MM.1S (cell line): Measurements from ENCODE around the gene ALOX15.
"Not testable (repeated sequence)": the region's sequence is repeated elsewhere in the genome, so short reads cannot be mapped to it uniquely, and the experiment has no call there.

ENCODE experiments used
- DNase-seq: peaks from one replicate; pipeline ENCODE4 v3.0.0-alpha.2; 2015
- H2AFZ ChIP-seq: fragments of 300-600 bp; sonication (generic); 2 replicates; pipeline ENCODE4 v1.6.0; 2016; ENCODE audit warnings: antibody characterized with exemption, low read length
- H3F3A ChIP-seq: fragments of 300-600 bp; sonication (generic); 2 replicates; pipeline ENCODE4 v1.6.1; 2016; ENCODE audit warnings: mild to moderate bottlenecking, antibody characterized with exemption, low read length, moderate library complexity, mixed read lengths; ENCODE audit not compliant: insufficient read depth
- H3K27ac ChIP-seq: fragments of 300-600 bp; sonication (generic); 2 replicates; pipeline ENCODE4 v1.5.1; 2016; ENCODE audit warnings: mild to moderate bottlenecking, low read length
- H3K27me3 ChIP-seq: fragments of 300-600 bp; sonication (generic); replicated peaks from 2 replicates; pipeline ENCODE4 v1.6.0; 2016; ENCODE audit warnings: low read length; ENCODE audit not compliant: insufficient read depth
- H3K36me3 ChIP-seq: fragments of 300-600 bp; sonication (generic); replicated peaks from 2 replicates; pipeline ENCODE4 v1.6.1; 2016; ENCODE audit warnings: mild to moderate bottlenecking, low read length, mixed read lengths; ENCODE audit not compliant: insufficient read depth
- H3K4me1 ChIP-seq: fragments of 300-600 bp; sonication (generic); 2 replicates; pipeline ENCODE4 v1.6.1; 2016; ENCODE audit warnings: low read length, mixed read lengths
- H3K4me2 ChIP-seq: fragments of 300-600 bp; sonication (generic); 2 replicates; pipeline ENCODE4 v1.6.0; 2016; ENCODE audit warnings: low read depth, low read length
- H3K4me3 ChIP-seq: fragments of 300-600 bp; sonication (generic); 2 replicates; pipeline ENCODE4 v1.5.1; 2016; ENCODE audit warnings: low read length, mixed read lengths
- H3K79me2 ChIP-seq: fragments of 300-600 bp; sonication (generic); 2 replicates; pipeline ENCODE4 v1.6.1; 2016; ENCODE audit warnings: mixed run types, low read length, mixed read lengths
- H3K9ac ChIP-seq: fragments of 300-600 bp; sonication (generic); 2 replicates; pipeline ENCODE4 v1.6.1; 2016; ENCODE audit warnings: low read length, mixed read lengths
- H3K9me2 ChIP-seq: fragments of 300-600 bp; sonication (generic); replicated peaks from 2 replicates; pipeline ENCODE4 v1.6.1; 2016; ENCODE audit warnings: mild to moderate bottlenecking, low read length, mixed read lengths; ENCODE audit not compliant: insufficient read depth
- H3K9me3 ChIP-seq: fragments of 300-600 bp; sonication (generic); replicated peaks from 2 replicates; pipeline ENCODE4 v1.6.1; 2016; ENCODE audit warnings: mild to moderate bottlenecking, low read length, mixed read lengths; ENCODE audit not compliant: insufficient read depth
- H4K20me1 ChIP-seq: fragments of 300-600 bp; sonication (generic); 2 replicates; pipeline ENCODE4 v1.6.1; 2016; ENCODE audit warnings: mild to moderate bottlenecking, low read length, moderate library complexity, mixed read lengths; ENCODE audit not compliant: insufficient read depth
- CTCF ChIP-seq: fragments of 300-600 bp; sonication (generic); IDR thresholded peaks from 2 replicates; pipeline ENCODE4 v1.5.1; 2016; ENCODE audit warnings: antibody characterized with exemption, low read length, mixed read lengths
- EZH2 ChIP-seq: fragments of 300-600 bp; sonication (generic); optimal IDR thresholded peaks from 2 replicates; pipeline ENCODE3; 2017; ENCODE audit warnings: low read depth, mild to moderate bottlenecking, antibody characterized with exemption, low read length, mixed read lengths
- EZH2phosphoT487 ChIP-seq: fragments of 300-600 bp; sonication (generic); IDR thresholded peaks from 2 replicates; pipeline ENCODE4 v1.6.1; 2018; ENCODE audit warnings: antibody characterized with exemption, low read length

The ALOX15 gene

GRCh38 chr17:4643676-4644075 is 2.2 kb upstream of the ALOX15 start:
- H3K9me3 ChIP-seq = no peaks in the 10 kb centered on the region
- H3K79me2 ChIP-seq = no peaks in the 10 kb centered on the region
- DNase-seq = no peak
- H3K9me2 ChIP-seq = no peaks in the 10 kb centered on the region
- no peak overlapping the region for H3K4me3 ChIP-seq
- no peaks in the 10 kb centered on the region for H3F3A ChIP-seq
- H2AFZ ChIP-seq = no peak overlapping the region
- no peak overlapping the region for H3K4me2 ChIP-seq
- no peak overlapping the region for H3K9ac ChIP-seq
- no peak overlapping the region for H3K27ac ChIP-seq
- H4K20me1 ChIP-seq = no peaks in the 10 kb centered on the region
- no peaks in the 10 kb centered on the region for H3K4me1 ChIP-seq
- no peaks in the 10 kb centered on the region for H3K36me3 ChIP-seq
- TF ChIP-seq CTCF (no peak), EZH2phosphoT487 (no peak), EZH2 (no peak)
- peaks cover 44% of the 10 kb centered on the region for H3K27me3 ChIP-seq

GRCh38 chr17:4642286-4642685 is 808 bp upstream of the ALOX15 start:
- Histone ChIP-seq H4K20me1 (no peaks in the 10 kb centered on the region), H3K9me3 (no peaks in the 10 kb centered on the region), H3K4me2 (no peak overlapping the region), H3K9ac (no peak overlapping the region), H3K4me1 (no peaks in the 10 kb centered on the region), H3K36me3 (no peaks in the 10 kb centered on the region), H3K79me2 (no peaks in the 10 kb centered on the region), H3K4me3 (no peak overlapping the region), H3K27ac (no peak overlapping the region), H3K27me3 (peaks cover 50% of the 10 kb centered on the region), H2AFZ (no peak overlapping the region), H3K9me2 (no peaks in the 10 kb centered on the region), H3F3A (no peaks in the 10 kb centered on the region)
- TF ChIP-seq EZH2phosphoT487 (no peak), CTCF (no peak), EZH2 (no peak)
- no peak for DNase-seq

GRCh38 chr17:4640569-4641188 is 799 bp downstream of the ALOX15 start:
- H3K79me2 ChIP-seq, H3K9me2 ChIP-seq: not testable (repeated sequence)
- H3K27me3 ChIP-seq = peaks cover 61% of the 10 kb centered on the region

DNA sequence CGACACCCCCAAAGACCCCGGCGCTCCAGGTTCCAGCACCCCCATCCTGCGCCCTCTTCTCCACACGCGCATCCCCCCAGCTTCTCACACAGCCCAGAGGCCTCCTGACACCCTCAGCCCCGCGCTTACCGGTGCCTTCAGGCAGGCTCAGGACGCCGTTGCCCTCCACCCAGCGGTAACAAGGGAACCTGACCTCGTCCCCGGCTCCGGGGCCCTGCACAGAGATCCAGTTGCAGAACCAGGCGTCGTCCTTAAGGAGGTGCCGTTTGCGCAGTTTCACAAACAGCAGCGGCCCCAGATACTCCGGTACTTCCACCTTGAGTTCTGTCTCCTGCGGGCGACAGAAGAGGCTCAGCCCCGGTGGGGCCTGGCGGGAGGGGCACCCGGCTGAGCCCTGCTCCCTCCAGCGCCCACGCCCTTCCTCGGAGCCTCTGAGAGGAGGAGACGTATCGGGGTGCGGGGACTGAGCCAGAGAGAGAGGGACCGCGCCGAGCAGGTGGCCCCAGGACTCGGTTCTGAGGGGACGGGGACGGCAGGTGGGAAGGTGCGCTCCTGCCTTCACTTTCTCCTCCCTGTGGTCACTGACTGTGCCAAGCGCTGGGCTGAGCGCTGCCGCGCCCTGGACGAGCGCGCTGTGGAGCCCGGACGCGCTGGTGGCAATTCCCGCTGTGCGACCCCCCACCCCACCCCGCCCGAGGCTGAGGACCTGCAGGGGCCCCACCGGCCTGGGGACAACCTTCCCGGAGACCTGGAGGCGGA is 2.0 kb downstream of the ALOX15 start:
- not testable (repeated sequence) for H3K4me2 ChIP-seq, H2AFZ ChIP-seq

More at GRCh38 chr17:4640569-4641188, 799 bp downstream of the ALOX15 start:
- H3K9me3 ChIP-seq, H3K4me1 ChIP-seq, H3K4me3 ChIP-seq, H3F3A ChIP-seq, H3K36me3 ChIP-seq, H3K4me2 ChIP-seq, H4K20me1 ChIP-seq, H3K27ac ChIP-seq, H3K9ac ChIP-seq, H2AFZ ChIP-seq, DNase-seq: not testable (repeated sequence)

GRCh38 chr17:4638766-4639165 is 2.7 kb downstream of the ALOX15 start:
- DNase-seq, H3K27ac ChIP-seq, H3K9me2 ChIP-seq, H3K4me2 ChIP-seq, H4K20me1 ChIP-seq, H3K4me3 ChIP-seq, H3F3A ChIP-seq, H3K4me1 ChIP-seq, H3K9ac ChIP-seq, H3K36me3 ChIP-seq, H2AFZ ChIP-seq, H3K9me3 ChIP-seq, H3K79me2 ChIP-seq: not testable (repeated sequence)
- H3K27me3 ChIP-seq = peaks cover 66% of the 10 kb centered on the region

More for the DNA sequence above, 2.0 kb downstream of the ALOX15 start:
- not testable (repeated sequence) for H4K20me1 ChIP-seq, DNase-seq, H3K4me1 ChIP-seq, H3K79me2 ChIP-seq, H3F3A ChIP-seq, H3K4me3 ChIP-seq, H3K9ac ChIP-seq, H3K36me3 ChIP-seq, H3K27ac ChIP-seq, H3K9me3 ChIP-seq, H3K9me2 ChIP-seq
- peaks cover 70% of the 10 kb centered on the region for H3K27me3 ChIP-seq
